DOHH2 (cell line): Measurements from ENCODE around the gene FNDC3A.

Experiments
- EZH2phosphoT487 ChIP-seq: fragments of 200-600 bp; sonication (generic); IDR thresholded peaks from 2 replicates; pipeline ENCODE4 v1.6.1; 2017; ENCODE audit warnings: borderline replicate concordance, mild to moderate bottlenecking, antibody characterized with exemption, low read length, moderate library complexity, mixed read lengths
- TF ChIP-seq, protein P1 (sequence below): fragments of 200-600 bp; sonication (generic); IDR thresholded peaks from one replicate; pipeline ENCODE4 v1.5.1; 2014; ENCODE audit warnings: antibody characterized with exemption, mild to moderate bottlenecking, low read depth, low read length; ENCODE audit not compliant: poor library complexity, severe bottlenecking

DNA sequence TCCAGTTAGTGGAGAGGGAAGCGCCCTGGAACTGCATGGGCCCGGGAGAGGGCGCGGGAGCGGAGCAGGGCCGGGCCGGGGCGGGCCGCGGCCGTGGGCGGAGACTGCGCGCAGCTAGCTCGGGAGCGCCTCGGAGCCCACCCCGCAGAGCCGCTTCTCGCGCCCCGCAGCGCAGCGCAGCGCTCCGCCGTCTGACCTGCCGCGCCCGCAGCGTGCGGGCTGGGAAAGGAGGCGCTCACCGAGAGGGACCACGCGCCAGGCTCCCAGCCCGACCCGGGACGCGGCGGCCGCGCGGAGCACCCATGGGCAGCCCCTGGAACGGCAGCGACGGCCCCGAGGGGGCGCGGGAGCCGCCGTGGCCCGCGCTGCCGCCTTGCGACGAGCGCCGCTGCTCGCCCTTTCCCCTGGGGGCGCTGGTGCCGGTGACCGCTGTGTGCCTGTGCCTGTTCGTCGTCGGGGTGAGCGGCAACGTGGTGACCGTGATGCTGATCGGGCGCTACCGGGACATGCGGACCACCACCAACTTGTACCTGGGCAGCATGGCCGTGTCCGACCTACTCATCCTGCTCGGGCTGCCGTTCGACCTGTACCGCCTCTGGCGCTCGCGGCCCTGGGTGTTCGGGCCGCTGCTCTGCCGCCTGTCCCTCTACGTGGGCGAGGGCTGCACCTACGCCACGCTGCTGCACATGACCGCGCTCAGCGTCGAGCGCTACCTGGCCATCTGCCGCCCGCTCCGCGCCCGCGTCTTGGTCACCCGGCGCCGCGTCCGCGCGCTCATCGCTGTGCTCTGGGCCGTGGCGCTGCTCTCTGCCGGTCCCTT lies 244.5 kb downstream of the FNDC3A start, which contains the start of gene MLNR:
- TF ChIP-seq, protein P1, sequence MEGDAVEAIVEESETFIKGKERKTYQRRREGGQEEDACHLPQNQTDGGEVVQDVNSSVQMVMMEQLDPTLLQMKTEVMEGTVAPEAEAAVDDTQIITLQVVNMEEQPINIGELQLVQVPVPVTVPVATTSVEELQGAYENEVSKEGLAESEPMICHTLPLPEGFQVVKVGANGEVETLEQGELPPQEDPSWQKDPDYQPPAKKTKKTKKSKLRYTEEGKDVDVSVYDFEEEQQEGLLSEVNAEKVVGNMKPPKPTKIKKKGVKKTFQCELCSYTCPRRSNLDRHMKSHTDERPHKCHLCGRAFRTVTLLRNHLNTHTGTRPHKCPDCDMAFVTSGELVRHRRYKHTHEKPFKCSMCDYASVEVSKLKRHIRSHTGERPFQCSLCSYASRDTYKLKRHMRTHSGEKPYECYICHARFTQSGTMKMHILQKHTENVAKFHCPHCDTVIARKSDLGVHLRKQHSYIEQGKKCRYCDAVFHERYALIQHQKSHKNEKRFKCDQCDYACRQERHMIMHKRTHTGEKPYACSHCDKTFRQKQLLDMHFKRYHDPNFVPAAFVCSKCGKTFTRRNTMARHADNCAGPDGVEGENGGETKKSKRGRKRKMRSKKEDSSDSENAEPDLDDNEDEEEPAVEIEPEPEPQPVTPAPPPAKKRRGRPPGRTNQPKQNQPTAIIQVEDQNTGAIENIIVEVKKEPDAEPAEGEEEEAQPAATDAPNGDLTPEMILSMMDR, result no peak
- TF ChIP-seq EZH2phosphoT487, result no peak
